Stimulated activated CD4-positive, alpha-beta T cell treated with anti-CD3 and anti-CD28 coated beads, TNF-alpha, amount 100 ng/mL, for 24 hours (primary cell): ENCODE data around the gene GRK1.

ENCODE experiments used
- DNase-seq, 3 experiments: peaks; one replicate each; pipeline ENCODE4 v3.0.0-alpha.2; 2020; ENCODE audit warnings: low read depth in 3 of 3

The GRK1 gene

DNA sequence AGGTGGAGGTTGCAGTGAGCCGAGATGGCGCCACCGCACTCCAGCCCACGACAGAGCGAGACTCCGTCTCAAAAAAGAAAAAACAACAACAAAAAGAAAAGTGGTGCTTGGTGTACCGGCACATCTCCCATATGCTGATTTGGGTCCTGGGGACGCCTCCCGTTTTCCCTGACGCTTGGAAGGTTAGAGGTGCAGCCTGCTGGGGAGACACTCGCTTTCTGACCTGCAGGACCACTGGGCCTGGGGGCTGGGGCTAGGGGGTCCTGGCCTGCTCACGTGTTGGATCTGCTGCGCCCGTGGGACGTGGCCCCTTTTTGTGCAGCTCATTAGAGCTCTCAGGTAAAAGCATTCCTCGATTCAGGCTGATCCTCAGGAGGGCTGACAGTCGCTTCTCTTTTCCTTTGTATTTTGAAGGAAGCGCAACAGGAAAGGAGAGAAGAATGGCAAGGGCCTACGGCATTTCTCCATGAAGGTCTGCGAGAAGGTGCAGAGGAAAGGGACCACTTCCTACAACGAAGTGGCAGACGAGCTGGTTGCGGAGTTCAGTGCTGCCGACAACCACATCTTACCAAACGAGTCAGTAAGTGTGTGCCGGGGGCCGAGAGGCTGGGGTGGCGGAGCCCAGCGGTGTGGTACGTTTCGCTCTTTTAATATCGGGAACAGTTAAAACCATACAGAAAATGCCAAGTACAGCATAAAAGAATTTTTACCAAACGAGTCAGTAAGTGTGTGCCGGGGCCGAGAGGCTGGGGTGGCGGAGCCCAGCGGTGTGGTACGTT is 34.1 kb upstream of the GRK1 start:
- no peak for DNase-seq

DNA sequence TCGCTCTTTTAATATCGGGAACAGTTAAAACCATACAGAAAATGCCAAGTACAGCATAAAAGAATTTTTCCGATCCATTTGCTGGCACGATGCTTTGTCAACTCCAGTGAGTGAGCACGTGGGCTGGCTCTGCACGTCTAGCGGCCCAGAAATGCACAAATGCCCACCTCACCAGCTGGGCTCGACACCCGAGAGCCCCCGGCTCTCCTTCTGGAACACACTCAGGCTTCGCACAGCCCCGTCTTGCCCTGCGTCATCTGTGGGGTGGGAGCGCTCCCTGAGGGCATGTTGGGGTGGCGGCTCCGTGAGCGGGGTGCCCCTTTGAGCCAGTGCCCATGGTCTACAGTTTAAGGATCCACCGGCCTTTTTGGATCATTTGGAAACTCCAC is 33.5 kb upstream of the GRK1 start:
- DNase-seq: no peak

DNA sequence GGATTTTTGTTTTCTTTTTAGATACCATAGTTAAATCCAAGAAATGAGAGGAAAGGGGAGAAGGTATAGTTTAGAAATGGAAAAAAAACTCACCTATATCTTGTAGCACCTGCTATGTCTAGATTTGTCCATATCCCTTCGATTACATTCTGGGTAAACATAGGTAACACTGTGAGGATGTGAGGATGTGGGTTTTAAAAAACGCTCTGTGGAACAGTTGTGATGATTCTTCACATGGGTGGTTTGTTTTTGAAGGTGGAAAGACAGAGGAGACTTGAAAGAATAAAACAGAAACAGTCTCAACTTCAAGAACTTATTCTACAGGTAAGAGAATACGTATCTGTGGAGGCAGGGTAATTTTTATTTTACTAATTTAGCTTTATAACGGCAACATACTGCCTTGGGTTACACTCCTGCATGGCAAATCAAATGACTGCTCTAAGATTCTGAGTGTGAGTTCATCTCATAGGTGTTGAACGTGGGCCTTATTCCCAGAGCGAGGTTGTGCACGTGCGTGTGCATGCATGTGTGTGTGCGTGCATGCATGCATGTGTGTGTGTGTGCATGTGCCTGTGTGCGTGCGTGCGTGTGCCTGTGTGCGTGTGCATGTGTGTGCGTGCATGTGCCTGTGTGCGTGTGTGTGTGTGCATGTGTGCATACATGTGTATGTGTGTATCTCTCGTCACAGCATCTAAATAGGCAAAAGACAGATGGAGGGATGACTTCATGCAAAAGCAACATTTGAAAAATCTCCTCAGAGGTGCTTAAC is 32.6 kb upstream of the GRK1 start:
- no peak for DNase-seq

DNA sequence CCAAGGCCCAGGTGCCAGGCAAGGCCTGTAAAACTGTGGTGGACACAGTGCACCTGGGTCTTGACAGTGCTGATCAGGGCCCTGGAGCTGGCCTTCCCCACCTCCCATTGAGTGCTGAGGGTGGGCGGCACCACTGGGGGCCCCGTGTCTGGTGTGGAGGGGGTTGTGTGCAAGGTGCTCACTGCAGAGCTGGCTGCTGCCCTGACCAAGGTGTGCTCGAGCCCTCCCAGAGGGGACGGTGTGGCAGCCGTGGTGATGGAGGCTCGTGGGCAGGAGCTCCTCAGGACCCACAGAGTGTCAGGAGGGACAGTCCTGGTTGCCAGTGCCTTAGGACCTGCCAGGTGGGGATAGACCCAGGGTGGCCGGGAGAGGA is 32.0 kb upstream of the GRK1 start:
- DNase-seq: no peak

DNA sequence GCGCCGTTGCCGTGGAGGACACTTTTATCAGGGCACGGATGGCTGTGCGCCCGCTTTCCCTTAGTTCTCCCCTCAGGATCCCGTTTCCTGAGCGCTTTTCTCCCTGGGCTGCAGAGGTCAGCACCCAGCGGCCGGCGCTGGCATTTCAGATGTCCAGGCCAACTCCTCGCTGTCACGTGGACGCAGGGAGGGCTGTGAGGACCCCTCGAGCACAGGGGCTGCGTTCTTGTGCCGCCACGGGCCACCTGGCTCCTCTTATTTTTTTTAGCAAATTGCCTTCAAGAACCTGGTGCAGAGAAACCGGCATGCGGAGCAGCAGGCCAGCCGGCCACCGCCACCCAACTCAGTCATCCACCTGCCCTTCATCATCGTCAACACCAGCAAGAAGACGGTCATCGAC is 31.3 kb upstream of the GRK1 start:
- no peak for DNase-seq

DNA sequence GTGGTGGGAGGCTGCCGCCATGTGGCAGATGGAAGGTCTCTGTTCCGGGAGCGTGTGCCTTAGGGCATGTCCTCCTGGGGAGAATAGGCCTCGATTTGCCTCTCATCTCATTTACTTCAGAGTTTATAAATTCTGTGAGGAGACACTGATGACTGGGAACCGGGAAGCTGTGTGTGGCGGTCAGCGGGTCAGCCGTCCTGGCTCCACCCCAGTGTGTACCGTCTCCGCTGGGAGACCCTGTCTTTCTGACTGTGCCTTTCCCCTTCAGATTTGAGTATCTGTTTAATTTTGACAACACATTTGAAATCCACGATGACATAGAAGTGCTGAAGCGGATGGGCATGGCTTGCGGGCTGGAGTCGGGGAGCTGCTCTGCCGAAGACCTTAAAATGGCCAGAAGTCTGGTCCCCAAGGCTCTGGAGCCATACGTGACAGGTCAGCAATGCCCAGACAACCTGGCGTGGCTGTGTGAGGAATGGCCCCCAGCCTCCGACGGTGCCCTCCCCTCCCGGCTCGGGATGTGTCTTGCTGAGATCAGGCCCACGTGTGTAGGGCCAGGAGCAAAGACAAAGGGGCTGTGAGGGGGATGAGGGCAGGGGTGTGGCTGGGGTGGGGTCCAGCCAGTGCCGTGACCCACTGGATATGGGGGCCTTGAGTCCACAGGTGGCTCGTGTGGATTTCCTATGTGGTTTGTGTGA is 30.6 kb upstream of the GRK1 start:
- DNase-seq: no peak

DNA sequence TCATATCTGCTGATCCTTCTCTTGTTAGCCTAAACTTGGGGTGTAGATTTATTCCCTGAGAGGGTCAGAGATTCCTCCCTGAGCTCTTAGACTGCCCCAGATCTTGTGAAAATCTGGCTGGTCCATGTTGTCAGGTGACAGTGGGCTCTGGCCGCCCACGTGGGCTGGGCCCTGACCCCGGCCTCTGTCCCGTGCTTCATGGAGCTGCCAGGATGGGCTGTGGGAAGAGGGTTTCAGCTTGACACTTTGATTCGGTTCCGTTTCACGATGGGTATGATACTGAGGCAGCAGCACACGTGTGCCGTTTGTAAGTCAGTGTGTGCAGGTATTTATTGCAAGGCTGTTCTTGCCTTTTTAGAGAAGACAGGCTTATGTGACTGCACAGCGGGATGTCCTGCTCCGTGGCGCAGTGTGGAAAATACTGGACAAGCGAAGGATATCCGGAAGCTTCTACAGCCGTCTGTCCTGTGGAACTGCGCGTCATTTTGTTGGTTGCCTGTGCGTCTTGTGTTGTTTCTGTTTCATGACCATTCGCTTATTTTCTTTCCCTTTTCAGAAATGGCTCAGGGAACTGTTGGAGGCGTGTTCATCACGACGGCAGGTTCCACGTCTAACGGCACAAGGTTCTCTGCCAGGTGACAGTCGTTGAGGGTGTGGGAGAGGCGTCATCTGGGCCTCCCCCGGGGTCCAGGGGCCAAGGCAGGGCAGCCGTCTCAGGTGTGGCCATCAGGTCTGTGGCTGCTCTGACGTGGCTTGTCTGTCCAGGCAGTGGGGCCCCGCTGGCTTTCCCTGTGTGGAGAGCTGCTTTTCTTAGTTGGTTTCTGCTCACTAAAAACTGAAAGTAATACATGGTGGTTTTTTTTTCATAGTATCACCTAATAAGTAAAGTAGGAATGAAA is 29.5 kb upstream of the GRK1 start:
- DNase-seq: no peak

DNA sequence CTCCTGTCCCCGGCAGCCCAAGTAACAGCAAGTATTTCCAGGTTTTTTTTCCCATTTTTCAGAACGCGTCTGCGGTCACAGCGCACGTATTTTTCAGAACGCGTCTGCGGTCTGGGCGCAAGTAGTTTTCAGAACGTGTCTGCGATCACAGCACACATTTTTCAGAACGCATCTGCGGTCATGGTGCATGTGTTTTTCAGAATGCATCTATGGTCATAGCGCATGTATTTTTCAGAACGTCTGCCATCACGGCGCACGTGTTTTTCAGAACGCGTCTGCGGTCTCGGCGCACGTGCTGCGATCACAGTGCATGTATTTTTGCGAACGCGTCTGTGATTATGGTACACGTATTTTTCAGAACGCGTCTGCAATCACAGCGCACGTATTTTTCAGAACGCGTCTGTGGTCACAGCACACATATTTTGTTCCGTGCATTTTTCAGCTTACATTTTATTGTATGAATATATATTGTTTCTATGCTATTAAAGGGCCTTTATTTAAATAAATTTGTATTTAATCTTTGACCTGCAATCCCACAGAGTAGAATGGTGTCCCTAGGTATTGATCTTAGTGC is 28.8 kb upstream of the GRK1 start:
- no peak for DNase-seq

DNA sequence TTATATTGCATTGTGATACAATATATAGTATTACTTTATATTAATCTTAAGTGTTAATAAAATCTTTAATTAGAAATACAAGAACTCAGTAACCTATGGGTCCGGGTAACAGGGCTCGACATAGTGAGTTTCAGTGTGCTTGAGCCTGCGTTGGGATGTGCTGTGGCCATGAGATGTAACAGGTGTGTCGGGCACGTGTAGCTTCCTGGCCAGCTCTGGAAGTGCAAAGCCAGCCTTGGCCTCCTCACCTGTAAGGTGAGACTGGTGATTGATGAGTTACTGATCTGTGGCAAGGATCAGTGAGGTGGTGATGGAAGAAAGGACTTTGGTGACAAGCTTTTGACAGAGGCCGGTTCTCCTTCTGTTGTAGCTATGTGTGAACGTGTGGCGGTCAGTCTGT is 28.2 kb upstream of the GRK1 start:
- DNase-seq: no peak

DNA sequence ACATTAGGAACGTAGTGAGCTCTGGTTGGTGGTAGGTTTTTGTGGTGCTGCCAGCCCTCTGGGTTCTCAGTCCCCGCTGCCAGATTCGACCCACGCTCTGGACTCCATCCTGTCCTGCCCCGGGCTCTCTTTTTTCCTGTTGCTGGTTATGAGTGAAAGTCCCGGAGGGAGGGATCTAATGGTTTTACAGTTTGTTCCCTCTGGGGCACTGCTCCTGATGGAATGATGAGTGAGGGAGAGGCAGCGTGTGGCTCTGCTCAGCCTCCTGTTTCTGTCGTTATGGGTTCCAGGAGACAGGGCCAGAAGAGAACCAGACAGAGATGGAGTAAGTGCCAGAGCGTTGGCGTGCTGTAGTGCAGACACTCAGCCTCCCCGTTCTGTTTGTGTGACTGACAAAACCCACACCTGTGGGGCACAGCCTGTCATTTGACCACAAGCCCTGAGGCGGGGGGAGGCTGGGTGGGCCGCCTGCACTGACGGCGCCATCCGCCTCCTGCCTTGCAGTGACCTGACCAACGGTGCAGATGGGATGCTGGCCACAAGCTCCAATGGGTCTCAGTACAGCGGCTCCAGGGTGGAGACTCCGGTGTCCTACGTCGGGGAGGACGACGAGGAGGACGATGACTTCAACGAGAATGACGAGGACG is 27.3 kb upstream of the GRK1 start:
- DNase-seq: no peak

DNA sequence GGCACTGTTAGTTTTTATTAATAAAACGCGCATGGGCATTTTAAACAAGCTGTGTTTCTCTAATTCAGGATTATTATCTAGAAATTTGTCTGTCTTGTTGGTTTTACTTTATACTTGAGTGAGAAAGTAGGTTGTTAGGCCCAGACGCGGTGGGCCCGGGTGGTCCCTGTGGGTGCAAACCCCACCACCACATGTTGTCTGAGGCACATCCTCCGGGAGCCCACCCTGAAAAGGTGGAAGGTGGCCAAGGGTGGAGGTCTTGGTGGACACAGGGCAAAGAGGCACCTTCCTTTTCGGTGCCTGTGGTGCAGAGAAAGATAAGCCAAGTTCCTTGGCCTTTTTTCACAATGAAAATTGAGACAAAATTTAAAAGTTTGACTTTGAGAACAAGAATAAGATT is 25.6 kb upstream of the GRK1 start:
- no peak for DNase-seq

DNA sequence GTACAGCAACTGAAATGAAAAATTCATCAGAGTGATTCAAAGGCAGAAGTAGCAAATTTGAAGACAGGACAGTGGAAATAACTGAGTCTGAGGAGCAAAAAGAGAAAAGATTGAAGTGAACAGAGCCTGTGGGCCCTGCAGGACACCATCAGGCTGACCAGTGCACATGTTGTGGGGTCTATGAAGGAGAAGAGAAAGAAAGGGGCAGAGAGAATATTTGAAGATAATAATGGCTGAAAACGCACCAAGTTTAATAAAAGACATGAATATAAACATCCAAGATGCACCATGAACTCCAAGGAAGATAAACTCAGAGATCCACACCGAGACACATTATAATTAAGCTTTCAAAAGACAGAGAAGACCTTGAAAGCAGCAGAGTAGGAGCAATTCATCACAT is 24.5 kb upstream of the GRK1 start:
- no peak for DNase-seq

DNA sequence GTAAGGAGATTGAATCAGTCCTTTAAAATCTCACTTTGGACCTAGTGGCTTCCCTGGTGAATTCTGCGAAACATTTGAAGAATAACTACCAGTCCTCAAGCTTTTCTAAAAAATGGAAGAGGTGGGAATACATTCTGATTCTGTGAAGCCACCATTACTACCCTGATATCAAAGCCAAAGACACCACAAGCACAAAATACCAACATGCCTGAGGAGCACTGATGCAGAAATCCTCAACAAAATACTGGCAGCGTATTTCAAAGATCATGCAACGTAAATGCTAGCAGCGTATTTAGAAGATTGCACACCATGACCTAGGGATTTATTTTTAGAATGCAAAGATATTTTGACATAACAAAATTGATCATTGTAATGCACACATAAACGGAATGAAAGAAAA is 23.4 kb upstream of the GRK1 start:
- DNase-seq: no peak

DNA sequence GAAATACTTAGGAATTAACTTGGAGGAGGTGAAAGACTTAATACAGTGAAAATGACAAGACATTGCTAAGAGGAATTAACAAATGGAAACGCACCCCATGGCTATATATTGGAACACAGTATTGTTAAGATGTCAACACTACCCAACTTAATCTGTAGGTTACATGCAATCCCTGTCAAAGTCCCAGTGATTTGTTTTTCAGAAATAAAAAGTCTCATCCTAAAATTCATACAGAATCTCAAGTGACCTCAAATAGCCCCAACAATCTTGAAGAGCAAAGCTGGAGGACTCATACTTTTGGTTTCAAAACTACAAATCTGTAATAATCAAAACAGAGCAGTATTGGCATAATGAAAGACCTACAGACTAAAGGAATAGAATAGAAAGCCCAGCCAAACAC is 22.2 kb upstream of the GRK1 start:
- no peak for DNase-seq

DNA sequence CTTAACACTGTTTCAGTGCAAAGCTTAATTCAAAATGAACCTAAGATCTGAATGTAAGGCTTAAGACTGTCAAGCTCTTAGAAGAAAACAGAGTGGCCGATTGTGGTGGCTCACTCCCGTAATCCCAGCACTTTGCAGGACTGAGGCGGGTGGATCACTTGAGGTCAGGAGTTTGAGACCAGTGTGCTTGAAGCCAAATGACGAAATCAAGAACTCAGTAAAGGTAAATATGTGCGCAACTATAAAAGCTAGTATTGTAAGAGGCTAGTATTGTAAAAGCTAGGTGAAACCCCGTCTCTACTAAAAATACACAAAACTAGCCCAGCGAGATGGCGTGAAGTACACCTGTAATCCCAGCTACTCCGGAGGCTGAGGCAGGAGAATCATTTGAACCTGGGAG is 21.7 kb upstream of the GRK1 start:
- DNase-seq: no peak

DNA sequence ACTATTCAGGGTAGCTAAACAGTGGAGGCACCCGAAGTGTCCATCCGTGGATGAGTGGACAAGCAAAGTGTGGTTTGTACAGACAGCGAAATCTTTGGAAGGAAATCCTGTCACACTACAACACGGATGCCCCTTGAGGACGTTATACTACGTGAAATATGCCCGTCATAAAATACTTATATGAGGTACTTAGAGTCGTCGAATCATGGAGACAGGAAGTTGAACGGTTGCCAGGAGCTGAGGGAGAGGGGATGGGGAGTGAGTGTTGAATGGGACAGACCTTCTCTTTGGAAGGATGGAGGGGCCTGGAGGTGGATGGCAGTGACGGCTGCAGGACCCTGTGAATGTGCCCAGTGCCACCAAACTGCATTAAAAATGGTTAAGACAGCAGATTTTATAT is 20.6 kb upstream of the GRK1 start:
- no peak for DNase-seq

DNA sequence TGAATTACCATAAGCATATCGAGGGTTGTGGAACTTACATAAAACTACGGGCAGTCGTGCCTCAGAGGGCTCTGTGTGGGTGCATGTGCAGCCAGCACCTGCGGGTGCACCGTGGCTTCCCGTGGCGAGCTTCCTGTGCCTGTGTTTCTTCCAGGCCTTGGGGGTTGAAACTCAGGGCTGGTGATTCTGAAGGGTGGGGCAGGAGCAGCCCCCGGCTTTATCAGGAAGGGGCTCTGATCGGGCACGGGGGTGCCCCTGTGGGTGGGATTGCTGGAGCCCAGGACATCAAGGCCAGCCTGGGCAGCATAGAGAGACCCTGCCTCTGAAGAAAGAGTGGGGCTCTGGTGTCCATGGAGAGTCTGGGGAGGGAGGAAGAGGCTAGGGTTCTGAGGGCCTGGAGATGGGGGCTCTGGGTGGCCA is 20.1 kb upstream of the GRK1 start:
- DNase-seq: no peak

DNA sequence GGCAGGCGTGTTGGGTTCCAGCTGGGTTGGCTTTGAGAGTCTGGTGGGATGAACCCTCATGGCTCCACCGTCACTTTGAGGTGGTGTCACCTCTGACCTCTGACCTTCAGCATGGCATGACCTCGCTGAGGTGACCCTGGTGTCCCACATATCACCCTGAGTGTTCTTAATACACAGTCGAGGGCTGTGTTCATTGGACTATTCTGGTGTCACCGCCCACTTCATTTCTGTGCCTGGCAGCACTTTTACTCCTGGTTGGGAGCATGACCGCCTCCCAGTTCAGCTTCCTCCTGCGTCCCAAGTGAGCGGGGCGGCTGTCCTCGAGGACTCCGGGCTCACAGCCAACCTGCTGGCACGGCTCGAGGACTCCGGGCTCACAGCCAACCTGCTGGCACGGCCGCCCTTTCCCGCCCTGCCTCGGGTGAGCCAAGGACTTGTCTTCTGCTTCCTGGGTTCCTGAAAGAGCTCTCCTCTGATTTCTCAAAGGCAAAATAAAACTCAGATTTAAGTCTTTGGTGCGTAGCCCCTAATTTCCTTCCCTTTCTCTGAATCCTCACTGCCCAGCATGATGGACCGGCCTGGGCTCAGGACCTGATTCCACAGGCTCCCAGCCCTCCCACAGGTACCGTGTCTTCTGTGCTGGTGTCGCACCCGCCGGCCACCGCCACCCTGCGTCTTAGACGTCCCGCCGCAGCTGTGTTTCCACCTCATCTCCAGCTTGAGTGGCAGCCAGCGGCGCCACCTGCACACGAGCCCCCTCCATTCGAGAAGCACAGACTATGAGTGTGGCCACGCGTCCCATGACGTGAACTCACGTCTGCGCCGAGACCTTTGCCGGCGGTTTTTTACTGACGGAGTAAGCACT is 19.4 kb upstream of the GRK1 start:
- DNase-seq: no peak

DNA sequence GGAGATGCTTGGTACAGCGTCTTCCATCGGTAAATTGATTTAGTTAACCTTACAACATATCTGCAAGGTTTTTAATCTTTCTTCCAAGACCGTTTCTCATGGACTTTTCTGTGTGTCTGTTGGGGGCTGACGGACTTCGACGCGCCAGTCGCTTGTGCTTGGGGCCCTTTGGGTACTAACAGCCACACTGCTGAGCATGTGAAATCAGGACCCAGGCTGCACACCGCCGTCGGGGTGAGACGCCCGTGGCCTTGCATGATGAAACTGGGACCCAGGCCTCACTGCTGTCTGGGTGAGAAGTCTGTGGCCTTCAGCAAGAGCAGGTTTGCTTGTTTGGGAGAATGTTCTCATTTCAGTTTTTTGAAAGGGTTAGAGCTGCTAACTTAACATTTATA is 18.8 kb upstream of the GRK1 start:
- DNase-seq: no peak

DNA sequence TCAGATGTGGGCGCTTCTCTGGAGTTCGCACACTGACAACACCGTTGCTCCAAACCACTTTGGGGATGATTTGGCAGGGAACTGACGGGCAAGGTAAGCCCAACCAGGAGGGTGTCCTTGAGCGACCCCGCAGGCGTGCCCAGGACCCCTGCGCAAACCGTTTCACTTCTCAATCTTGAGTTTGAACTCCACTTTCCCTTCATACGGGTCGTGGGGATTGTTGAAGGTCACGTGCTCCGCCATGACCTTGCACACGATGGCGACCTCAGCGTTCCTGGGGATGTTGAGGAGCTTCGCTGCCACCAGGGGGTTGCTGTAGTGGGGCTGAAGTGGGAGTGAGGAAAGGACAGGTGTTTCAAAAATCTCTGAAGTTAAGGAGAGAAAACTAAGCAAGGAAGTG is 17.8 kb upstream of the GRK1 start:
- DNase-seq: no peak
